Measurements from ENCODE around the gene ABCA7. TPM values are rescaled to one million over a fixed set of nuclear protein-coding genes. Genes with fewer than 3 reads are reported as not detected.

ABCA7 gene
- total and polyA plus RNA-seq, 2 of the 8 experiments (the other 6 are each of a cell fraction or from before 2014, with no cell fraction given), result 10.4 to 25.6 TPM

GRCh38 chr19:1040476-1041271 lies 767 bp downstream of the ABCA7 start (continued):
- TF ChIP-seq TEAD4 (IDR thresholded peaks at IDR 0.05; ENCODE audit: low read depth, low read length), result no peak
- no peak for TF ChIP-seq BACH1 (IDR thresholded peaks at IDR 0.05; ENCODE audit: low read length)
- no peak for TF ChIP-seq CHD1 (IDR thresholded peaks at IDR 0.05; ENCODE audit: low read depth, low read length)
- no peak for TF ChIP-seq EGR1 (IDR thresholded peaks at IDR 0.05; ENCODE audit: borderline replicate concordance, low read depth, low read length)
- TF ChIP-seq HDAC6 (IDR thresholded peaks at IDR 0.05; ENCODE audit: low read depth, low read length), result no peak
